ENCODE measurements around the gene P2RY14.

- no peak for TF ChIP-seq POLR2AphosphoS5 (IDR thresholded peaks at IDR 0.05; ENCODE audit: low read depth, low read length)
- TF ChIP-seq REST (IDR thresholded peaks at IDR 0.05; ENCODE audit: insufficient read depth in 1 of 2, low read depth in 2 of 2, low read length in 2 of 2): no peak
- no peak for TF ChIP-seq SIN3A (IDR thresholded peaks at IDR 0.05; ENCODE audit: borderline replicate concordance, insufficient read depth, low read length)
- TF ChIP-seq TAF1 (IDR thresholded peaks at IDR 0.05; ENCODE audit: borderline replicate concordance, insufficient read depth, low read length): no peak
- TF ChIP-seq FOXP2 (optimal IDR thresholded peaks at IDR 0.05; ENCODE audit: borderline replicate concordance, extremely low read depth, extremely low read length, insufficient read depth): no peak
Observed at GRCh38 chr3:151276687-151277042, 1.7 kb downstream of the P2RY14 start.
